CD4-positive, CD25-positive, alpha-beta regulatory T cell (primary cell): Measurements from ENCODE around the gene PI4K2B. TPM values are rescaled to one million over a fixed set of nuclear protein-coding genes. Genes with fewer than 3 reads are reported as not detected.
A peak's percentile ranks its signal among the peaks of the same experiment; 100 is the strongest.
"Not testable (repeated sequence)": the region's sequence is repeated elsewhere in the genome, so short reads cannot be mapped to it uniquely, and the experiment has no call there.

ENCODE experiments used
- ATAC-seq, 2 donors: fragments of 150-1000 bp; cut with Tn5 transposase; one replicate each; pipeline ENCODE4 v1.10.0; 2021; ENCODE audit warnings: low read depth in 2 of 2, moderate number of reproducible peaks in 2 of 2, moderate library complexity in 1 of 2
- DNase-seq, 3 donors: peaks; one replicate each; pipeline versions ENCODE4 v3.0.0 to v3.0.0-alpha.2; 2012 to 2022; ENCODE audit warnings: mixed read lengths in 1 of 3
- H3K27ac ChIP-seq: one replicate; pipeline ENCODE4 v1.7.0; 2013; ENCODE audit warnings: mild to moderate bottlenecking, low read length; ENCODE audit not compliant: insufficient read depth, poor library complexity, severe bottlenecking
- H3K27me3 ChIP-seq: one replicate; pipeline ENCODE4 v1.7.0; 2013; ENCODE audit warnings: low read length; ENCODE audit not compliant: control insufficient read depth, insufficient read depth
- H3K36me3 ChIP-seq: one replicate; pipeline ENCODE4 v1.7.0; 2013; ENCODE audit warnings: mild to moderate bottlenecking, low read length, moderate library complexity; ENCODE audit not compliant: control insufficient read depth, insufficient read depth
- H3K4me1 ChIP-seq: 2 replicates; pipeline ENCODE4 v1.7.0; 2013; ENCODE audit warnings: mild to moderate bottlenecking, low read length; ENCODE audit not compliant: insufficient read depth, control insufficient read depth, poor library complexity, severe bottlenecking
- H3K4me3 ChIP-seq: one replicate; pipeline ENCODE4 v1.7.0; 2013; ENCODE audit warnings: low read depth, mild to moderate bottlenecking, low read length, moderate library complexity
- H3K9me3 ChIP-seq, 2 experiments: 1 replicate in 1 of 2; 2 replicates in 1 of 2; pipeline ENCODE4 v1.7.0; 2013; ENCODE audit warnings: low read length in 2 of 2, mild to moderate bottlenecking in 1 of 2, moderate library complexity in 1 of 2; ENCODE audit not compliant: control insufficient read depth in 2 of 2
- H3K27ac Mint-ChIP-seq, 3 donors: one replicate each; pipeline ENCODE4 v1.8.0; 2020 to 2022; ENCODE audit warnings: mild to moderate bottlenecking in 3 of 3, mixed read lengths in 3 of 3, moderate library complexity in 2 of 3
- H3K27me3 Mint-ChIP-seq: one replicate; pipeline ENCODE4 v1.8.0; 2022; ENCODE audit warnings: mild to moderate bottlenecking, mixed read lengths
- H3K36me3 Mint-ChIP-seq: one replicate; pipeline ENCODE4 v1.8.0; 2020; ENCODE audit warnings: mixed read lengths
- H3K4me1 Mint-ChIP-seq, 4 donors: one replicate each; pipeline ENCODE4 v1.8.0; 2020 to 2022; ENCODE audit warnings: mixed read lengths in 4 of 4, mild to moderate bottlenecking in 1 of 4
- H3K4me3 Mint-ChIP-seq, 4 donors: one replicate each; pipeline ENCODE4 v1.8.0; 2020 to 2022; ENCODE audit warnings: mild to moderate bottlenecking in 4 of 4, mixed read lengths in 4 of 4, moderate library complexity in 3 of 4
- H3K9me3 Mint-ChIP-seq, 7 donors: one replicate each; pipeline ENCODE4 v1.8.0; 2020 to 2022; ENCODE audit warnings: mixed read lengths in 7 of 7, mild to moderate bottlenecking in 3 of 7, moderate library complexity in 2 of 7
- polyA plus RNA-seq, 4 donors: library from polyadenylated mRNA; unstranded; fragments of 300-500 nt; fragmentation: Illumina TruSeq; gene quantifications; one replicate each; pipeline ENCODE4 v1.2.3, GENCODE V29; 2021
- total RNA-seq: library from RNA; stranded (reverse); gene quantifications from one replicate; pipeline ENCODE4 v1.2.3, GENCODE V29; 2022

PI4K2B gene
- total and polyA plus RNA-seq, 5 donors from 2014 or later = 12.1 to 19.0 (median 13.5) TPM

- H3K4me1 Mint-ChIP-seq = peaks cover 10 to 58% (median 49%) of the 10 kb centered on the region in 4 donors
Measured at GRCh38 chr4:25242195-25242594, 8.4 kb downstream of the PI4K2B start.

GRCh38 chr4:25245181-25245580, 11.3 kb downstream of the PI4K2B start:
- Mint-ChIP-seq H3K4me1 (peaks cover 14 to 50% (median 40%) of the 10 kb centered on the region in 4 donors), H3K27me3 (no peaks in the 10 kb centered on the region), H3K36me3 (peaks cover 26% of the 10 kb centered on the region), H3K4me3 (no peak overlapping the region), H3K27ac (no peak overlapping the region), H3K9me3 (peaks cover 0 to 3% (median 0%) of the 10 kb centered on the region in 7 donors)
- ATAC-seq = no peak
- H3K27me3 ChIP-seq = no peaks in the 10 kb centered on the region
- H3K4me1 ChIP-seq = peaks cover 7% of the 10 kb centered on the region
- H3K27ac ChIP-seq = no peak overlapping the region
- no peak overlapping the region for H3K4me3 ChIP-seq
- no peaks in the 10 kb centered on the region for H3K36me3 ChIP-seq
- no peak for DNase-seq
- H3K9me3 ChIP-seq = no peaks in the 10 kb centered on the region

More at GRCh38 chr4:25242195-25242594, 8.4 kb downstream of the PI4K2B start:
- H3K27me3 ChIP-seq, H3K4me3 Mint-ChIP-seq, H3K27me3 Mint-ChIP-seq, H3K36me3 ChIP-seq, H3K9me3 ChIP-seq, H3K27ac ChIP-seq, H3K4me3 ChIP-seq, H3K27ac Mint-ChIP-seq, ATAC-seq, H3K9me3 Mint-ChIP-seq, DNase-seq: not testable (repeated sequence)
- peaks cover 25% of the 10 kb centered on the region for H3K36me3 Mint-ChIP-seq
- H3K4me1 ChIP-seq = peaks cover 19% of the 10 kb centered on the region

GRCh38 chr4:25246680-25247611, 13.1 kb downstream of the PI4K2B start:
- Histone ChIP-seq H3K36me3 (no peaks in the 10 kb centered on the region), H3K27me3 (no peaks in the 10 kb centered on the region), H3K27ac (no peak overlapping the region), H3K9me3 (no peaks in the 10 kb centered on the region), H3K4me1 (no peaks in the 10 kb centered on the region), H3K4me3 (no peak overlapping the region)
- H3K36me3 Mint-ChIP-seq = peaks cover 32% of the 10 kb centered on the region
- H3K9me3 Mint-ChIP-seq = peaks cover 0 to 3% (median 0%) of the 10 kb centered on the region in 7 donors
- no peak for DNase-seq
- ATAC-seq = no peak
- H3K27ac Mint-ChIP-seq = peak overlapping the region in 1 of 3 donors; percentile 65
- H3K27me3 Mint-ChIP-seq = no peaks in the 10 kb centered on the region
- no peak overlapping the region for H3K4me3 Mint-ChIP-seq
- peaks cover 23 to 52% (median 41%) of the 10 kb centered on the region in 4 donors for H3K4me1 Mint-ChIP-seq

- not testable (repeated sequence) for H3K4me1 ChIP-seq, H3K9me3 ChIP-seq, H3K36me3 ChIP-seq, H3K4me3 Mint-ChIP-seq, H3K9me3 Mint-ChIP-seq, H3K27me3 Mint-ChIP-seq, H3K4me3 ChIP-seq, DNase-seq, H3K27ac ChIP-seq, ATAC-seq, H3K27ac Mint-ChIP-seq, H3K27me3 ChIP-seq
- H3K36me3 Mint-ChIP-seq = peaks cover 27% of the 10 kb centered on the region
- H3K4me1 Mint-ChIP-seq = peaks cover 31 to 62% (median 51%) of the 10 kb centered on the region in 4 donors
Measured at GRCh38 chr4:25248875-25249274, 15.0 kb downstream of the PI4K2B start.

- not testable (repeated sequence) for DNase-seq, H3K9me3 ChIP-seq, H3K4me1 ChIP-seq, H3K36me3 ChIP-seq, H3K4me3 Mint-ChIP-seq, ATAC-seq, H3K27me3 Mint-ChIP-seq, H3K9me3 Mint-ChIP-seq, H3K27ac ChIP-seq, H3K4me3 ChIP-seq, H3K27me3 ChIP-seq
- Mint-ChIP-seq H3K4me1 (peaks cover 31 to 58% (median 46%) of the 10 kb centered on the region in 4 donors), H3K36me3 (peaks cover 23% of the 10 kb centered on the region), H3K27ac (peak overlapping the region in 1 of 3 donors; percentile 26)
Measured at GRCh38 chr4:25249494-25249893, 15.7 kb downstream of the PI4K2B start.

GRCh38 chr4:25252230-25253070, 18.6 kb downstream of the PI4K2B start:
- Mint-ChIP-seq H3K9me3 (peaks cover 0 to 3% (median 0%) of the 10 kb centered on the region in 7 donors), H3K27ac (peak overlapping the region in 2 of 3 donors; percentile 32 to 55), H3K36me3 (peaks cover 29% of the 10 kb centered on the region), H3K27me3 (no peaks in the 10 kb centered on the region), H3K4me1 (peaks cover 32 to 42% (median 35%) of the 10 kb centered on the region in 4 donors), H3K4me3 (no peak overlapping the region)
- no peak for DNase-seq
- H3K4me3 ChIP-seq = no peak overlapping the region
- H3K4me1 ChIP-seq = peaks cover 9% of the 10 kb centered on the region
- H3K27ac ChIP-seq = no peak overlapping the region
- ATAC-seq = no peak
- H3K27me3 ChIP-seq = no peaks in the 10 kb centered on the region
- no peaks in the 10 kb centered on the region for H3K9me3 ChIP-seq
- H3K36me3 ChIP-seq = peaks cover 29% of the 10 kb centered on the region

- Mint-ChIP-seq H3K4me1 (peaks cover 30 to 39% (median 35%) of the 10 kb centered on the region in 4 donors), H3K4me3 (no peak overlapping the region), H3K27me3 (no peaks in the 10 kb centered on the region), H3K27ac (peak overlapping the region in 2 of 3 donors; percentile 17 to 55), H3K9me3 (peaks cover 0 to 3% (median 0%) of the 10 kb centered on the region in 7 donors), H3K36me3 (peaks cover 26% of the 10 kb centered on the region)
- no peaks in the 10 kb centered on the region for H3K9me3 ChIP-seq
- H3K36me3 ChIP-seq = peaks cover 34% of the 10 kb centered on the region
- DNase-seq (no peak), ATAC-seq (no peak)
- no peaks in the 10 kb centered on the region for H3K27me3 ChIP-seq
- no peak overlapping the region for H3K27ac ChIP-seq
- no peak overlapping the region for H3K4me3 ChIP-seq
- peaks cover 9% of the 10 kb centered on the region for H3K4me1 ChIP-seq
Measured at GRCh38 chr4:25253071-25253445, 19.2 kb downstream of the PI4K2B start.
